A673 (cell line): ENCODE measurements around the gene FBXL17. TPM values are rescaled to one million over a fixed set of nuclear protein-coding genes. Genes with fewer than 3 reads are reported as not detected.

ENCODE experiments used
- BruUV-seq: library from RNA; stranded (reverse); fragments of 400-500 nt; replicated peaks from 2 replicates; lab custom pipeline; 2021; lab: Mats Ljungman, UMichigan
- CTCF ChIA-PET: fragments of 300-600 bp; sonication (Branson Sonifier 250); formaldehyde crosslinking; loops from one replicate; lab custom pipeline; 2022; ENCODE audit warnings: antibody characterized with exemption; lab: Charles Lee
- POLR2A ChIA-PET: fragments of 300-600 bp; sonication (Branson Sonifier 250); formaldehyde crosslinking; loops from one replicate; lab custom pipeline; 2022; ENCODE audit warnings: antibody characterized with exemption; ENCODE audit not compliant: low non-redundant PET; lab: Charles Lee
- DNase-seq: peaks from one replicate; pipeline ENCODE4 v3.0.0-alpha.2; 2015; ENCODE audit warnings: low spot score
- H3K27ac ChIP-seq: fragments of 200-600 bp; sonication (generic); 2 replicates; pipeline ENCODE4 v1.5.1; 2016; ENCODE audit warnings: mixed run types, low read depth, mild to moderate bottlenecking, mixed read lengths, antibody characterized with exemption, low read length; ENCODE audit not compliant: poor library complexity, severe bottlenecking
- H3K27me3 ChIP-seq: fragments of 200-600 bp; sonication (generic); replicated peaks from 2 replicates; pipeline ENCODE4 v1.6.1; 2017; ENCODE audit warnings: mixed run types, low read depth, mild to moderate bottlenecking, mixed read lengths, antibody characterized with exemption, low read length; ENCODE audit not compliant: insufficient read depth, poor library complexity
- H3K36me3 ChIP-seq: fragments of 200-600 bp; sonication (generic); 2 replicates; pipeline ENCODE4 v1.6.1; 2016; ENCODE audit warnings: mixed run types, mild to moderate bottlenecking, mixed read lengths, antibody characterized with exemption, low read length; ENCODE audit not compliant: insufficient read depth, poor library complexity, severe bottlenecking
- H3K4me1 ChIP-seq: fragments of 200-600 bp; sonication (generic); 2 replicates; pipeline ENCODE4 v1.6.1; 2017; ENCODE audit warnings: mixed run types, mild to moderate bottlenecking, mixed read lengths, antibody characterized with exemption, low read length; ENCODE audit not compliant: insufficient read depth, poor library complexity, severe bottlenecking
- H3K4me3 ChIP-seq: fragments of 200-600 bp; sonication (generic); 2 replicates; pipeline ENCODE4 v1.5.1; 2016; ENCODE audit warnings: low read depth, mixed run types, mild to moderate bottlenecking, mixed read lengths, low read length; ENCODE audit not compliant: poor library complexity, severe bottlenecking
- H3K9me3 ChIP-seq: fragments of 200-600 bp; sonication (generic); 2 replicates; pipeline ENCODE4 v1.6.1; 2016; ENCODE audit warnings: mixed run types, low read depth, mild to moderate bottlenecking, mixed read lengths, antibody characterized with exemption, low read length; ENCODE audit not compliant: poor library complexity, severe bottlenecking
- CTCF ChIP-seq: fragments of 300-800, 200-600 bp; sonication (generic); conservative IDR thresholded peaks from 2 replicates; pipeline ENCODE4 v1.5.1; 2017; ENCODE audit warnings: low read depth, mild to moderate bottlenecking, antibody characterized with exemption, low read length, moderate library complexity, mixed read lengths
- EZH2 ChIP-seq: fragments of 200-600 bp; sonication (generic); IDR thresholded peaks from 2 replicates; pipeline ENCODE4 v1.6.1; 2017; ENCODE audit warnings: borderline replicate concordance, low read depth, mild to moderate bottlenecking, mixed read lengths, antibody characterized with exemption, low read length; ENCODE audit not compliant: poor library complexity, severe bottlenecking
- intact Hi-C: fragments of 100-400 bp; cut with micrococcal nuclease; formaldehyde crosslinking; loops from one replicate; pipeline ENCODE4 v1.10.0; 2022; ENCODE audit not compliant: unreplicated experiment
- total RNA-seq: library from RNA; stranded (reverse); gene quantifications from 2 replicates; pipeline ENCODE4 v1.2.3, GENCODE V29; 2021

The FBXL17 gene
- total RNA-seq, 1 experiment from 2014 or later, result 5.7 TPM

GRCh38 chr5:107945061-107945460 lies 436.8 kb downstream of the FBXL17 start:
- no peaks in the 10 kb centered on the region for H3K36me3 ChIP-seq

GRCh38 chr5:107943923-107944322 lies 438.0 kb downstream of the FBXL17 start:
- POLR2A ChIA-PET, result no interaction called here
- Histone ChIP-seq H3K4me1 (no peaks in the 10 kb centered on the region), H3K36me3 (no peaks in the 10 kb centered on the region), H3K27ac (no peak overlapping the region), H3K27me3 (no peaks in the 10 kb centered on the region), H3K4me3 (no peak overlapping the region), H3K9me3 (no peaks in the 10 kb centered on the region)
- no peak for DNase-seq
- intact Hi-C loops, result no loop called here
- no TSS peak for BruUV-seq
- TF ChIP-seq EZH2 (no peak), CTCF (no peak)
- CTCF ChIA-PET, result no interaction called here

More at GRCh38 chr5:107945061-107945460, 436.8 kb downstream of the FBXL17 start:
- no peaks in the 10 kb centered on the region for H3K4me1 ChIP-seq
- no peak overlapping the region for H3K4me3 ChIP-seq
- ChIA-PET CTCF (no interaction called here), POLR2A (no interaction called here)
- H3K27me3 ChIP-seq, result no peaks in the 10 kb centered on the region
- DNase-seq, result no peak
- H3K9me3 ChIP-seq, result no peaks in the 10 kb centered on the region
- TF ChIP-seq CTCF (no peak), EZH2 (no peak)
- no peak overlapping the region for H3K27ac ChIP-seq
- no TSS peak for BruUV-seq
- intact Hi-C loops, result no loop called here

- Histone ChIP-seq H3K4me1 (no peaks in the 10 kb centered on the region), H3K27me3 (no peaks in the 10 kb centered on the region), H3K4me3 (no peak overlapping the region), H3K36me3 (no peaks in the 10 kb centered on the region), H3K9me3 (no peaks in the 10 kb centered on the region), H3K27ac (no peak overlapping the region)
- ChIA-PET POLR2A (no interaction called here), CTCF (no interaction called here)
- intact Hi-C loops, result no loop called here
- no peak for DNase-seq
- TF ChIP-seq CTCF (no peak), EZH2 (no peak)
- BruUV-seq, result no TSS peak
Measured at GRCh38 chr5:107941036-107941435, 440.9 kb downstream of the FBXL17 start.
